H9 (cell line): ENCODE data around the gene SPOCK3. TPM values are rescaled to one million over a fixed set of nuclear protein-coding genes. Genes with fewer than 3 reads are reported as not detected.

Experiments used
- DNase-seq: peaks from one replicate; pipeline ENCODE4 v3.0.0-alpha.2; 2017
- H2AFZ ChIP-seq: one replicate; pipeline ENCODE4 v1.6.1; 2013; ENCODE audit warnings: mild to moderate bottlenecking, low read length, control low read depth, moderate library complexity
- H2AK5ac ChIP-seq: 2 replicates; pipeline ENCODE4 v1.6.1; 2013; ENCODE audit warnings: low read length, control low read depth, mixed read lengths; ENCODE audit not compliant: insufficient read length
- H2BK120ac ChIP-seq: one replicate; pipeline ENCODE4 v1.6.1; 2013; ENCODE audit warnings: low read depth, mild to moderate bottlenecking, low read length, control low read depth, inconsistent platforms; ENCODE audit not compliant: poor library complexity, severe bottlenecking
- H2BK12ac ChIP-seq: 2 replicates; pipeline ENCODE4 v1.6.1; 2013; ENCODE audit warnings: low read length, control low read depth, mixed read lengths, low read depth; ENCODE audit not compliant: insufficient read length
- H2BK15ac ChIP-seq: 2 replicates; pipeline ENCODE4 v1.6.1; 2013; ENCODE audit warnings: low read depth, low read length, control low read depth
- H2BK20ac ChIP-seq: one replicate; pipeline ENCODE4 v1.6.1; 2013; ENCODE audit warnings: low read depth, mild to moderate bottlenecking, low read length, control low read depth, inconsistent platforms; ENCODE audit not compliant: poor library complexity, severe bottlenecking
- H2BK5ac ChIP-seq: 2 replicates; pipeline ENCODE4 v1.6.1; 2013; ENCODE audit warnings: low read length, control low read depth, mixed read lengths; ENCODE audit not compliant: insufficient read length
- H3K14ac ChIP-seq: 2 replicates; pipeline ENCODE4 v1.6.1; 2013; ENCODE audit warnings: low read length, control low read depth; ENCODE audit not compliant: insufficient read depth
- H3K18ac ChIP-seq: 2 replicates; pipeline ENCODE4 v1.6.1; 2013; ENCODE audit warnings: low read depth, mild to moderate bottlenecking, mixed read lengths, low read length, control low read depth; ENCODE audit not compliant: insufficient read length
- H3K23ac ChIP-seq: 2 replicates; pipeline ENCODE4 v1.6.1; 2013; ENCODE audit warnings: low read length, control low read depth, mixed read lengths, low read depth; ENCODE audit not compliant: insufficient read length
- H3K23me2 ChIP-seq: 2 replicates; pipeline ENCODE4 v1.6.1; 2013; ENCODE audit warnings: low read depth, mild to moderate bottlenecking, mixed read lengths, low read length, control low read depth; ENCODE audit not compliant: insufficient read length, poor library complexity, severe bottlenecking
- H3K27ac ChIP-seq: 2 replicates; pipeline ENCODE4 v1.5.1; 2013; ENCODE audit warnings: low read length, control low read depth, mixed read lengths, low read depth; ENCODE audit not compliant: insufficient read length
- H3K27me3 ChIP-seq: 2 replicates; pipeline ENCODE4 v1.6.1; 2013; ENCODE audit warnings: low read length, control low read depth, inconsistent platforms; ENCODE audit not compliant: insufficient read depth
- H3K4ac ChIP-seq: 2 replicates; pipeline ENCODE4 v1.6.1; 2013; ENCODE audit warnings: low read depth, mild to moderate bottlenecking, control low read depth, inconsistent platforms, low read length, moderate library complexity
- H3K4me1 ChIP-seq: 2 replicates; pipeline ENCODE4 v1.6.1; 2013; ENCODE audit warnings: low read length, control low read depth, inconsistent platforms; ENCODE audit not compliant: insufficient read depth
- H3K4me2 ChIP-seq: 2 replicates; pipeline ENCODE4 v1.6.1; 2013; ENCODE audit warnings: low read length, control low read depth, mixed read lengths; ENCODE audit not compliant: insufficient read length, insufficient read depth
- H3K56ac ChIP-seq: 2 replicates; pipeline ENCODE4 v1.6.1; 2013; ENCODE audit warnings: low read depth, mild to moderate bottlenecking, mixed read lengths, low read length, control low read depth; ENCODE audit not compliant: insufficient read length
- H3K79me1 ChIP-seq: 2 replicates; pipeline ENCODE4 v1.6.1; 2013; ENCODE audit warnings: low read depth, mild to moderate bottlenecking, moderate library complexity, low read length, control low read depth, inconsistent platforms; ENCODE audit not compliant: insufficient read depth, poor library complexity, severe bottlenecking
- H3K79me2 ChIP-seq: 2 replicates; pipeline ENCODE4 v1.6.1; 2013; ENCODE audit warnings: low read length, control low read depth, inconsistent platforms; ENCODE audit not compliant: insufficient read depth
- H3K9ac ChIP-seq: 2 replicates; pipeline ENCODE4 v1.6.1; 2013; ENCODE audit warnings: low read length, control low read depth, mixed read lengths; ENCODE audit not compliant: insufficient read length; ENCODE audit errors: extremely low read depth
- H3K9me3 ChIP-seq: one replicate; pipeline ENCODE4 v1.6.1; 2013; ENCODE audit warnings: low read depth, low read length, inconsistent platforms; ENCODE audit not compliant: control insufficient read depth
- H3T11ph ChIP-seq: one replicate; pipeline ENCODE4 v1.6.1; 2013; ENCODE audit warnings: mild to moderate bottlenecking, low read length, control low read depth, inconsistent platforms
- H4K20me1 ChIP-seq: one replicate; pipeline ENCODE4 v1.6.1; 2013; ENCODE audit not compliant: control insufficient read depth, insufficient read length, insufficient read depth
- H4K5ac ChIP-seq: 2 replicates; pipeline ENCODE4 v1.6.1; 2013; ENCODE audit warnings: low read depth, mild to moderate bottlenecking, mixed read lengths, low read length, control low read depth; ENCODE audit not compliant: insufficient read length
- H4K8ac ChIP-seq: replicated peaks from 2 replicates; pipeline ENCODE4 v1.6.1; 2013; ENCODE audit warnings: low read length, control low read depth, mixed read lengths, low read depth; ENCODE audit not compliant: insufficient read length
- H4K91ac ChIP-seq: 2 replicates; pipeline ENCODE4 v1.6.1; 2013; ENCODE audit warnings: low read depth, mild to moderate bottlenecking, moderate library complexity, mixed read lengths, low read length, control low read depth; ENCODE audit not compliant: insufficient read length
- H3K27ac Mint-ChIP-seq, 3 experiments: 2 replicates in 2 of 3; 3 replicates in 1 of 3; pipeline ENCODE4 v1.8.0; 2020 to 2021; ENCODE audit warnings: mixed read lengths in 3 of 3, mild to moderate bottlenecking in 1 of 3, moderate library complexity in 1 of 3
- H3K27me3 Mint-ChIP-seq: 2 replicates; pipeline ENCODE4 v1.8.0; 2021; ENCODE audit warnings: low read depth, mild to moderate bottlenecking, moderate library complexity, mixed read lengths
- H3K36me3 Mint-ChIP-seq, 3 experiments: 2 replicates in 2 of 3; 3 replicates in 1 of 3; pipeline ENCODE4 v1.8.0; 2020 to 2021; ENCODE audit warnings: low read depth in 3 of 3, mixed read lengths in 3 of 3; ENCODE audit not compliant: insufficient read depth in 1 of 3
- H3K4me1 Mint-ChIP-seq, 2 experiments: 2 replicates each; pipeline ENCODE4 v1.8.0; 2020; ENCODE audit warnings: mixed read lengths in 2 of 2
- H3K4me3 Mint-ChIP-seq, 2 experiments: 2 replicates in 1 of 2; 3 replicates in 1 of 2; pipeline ENCODE4 v1.8.0; 2020 to 2021; ENCODE audit warnings: mild to moderate bottlenecking in 2 of 2, mixed read lengths in 2 of 2, moderate library complexity in 1 of 2
- H3K9me3 Mint-ChIP-seq, 2 experiments: 2 replicates in 1 of 2; 3 replicates in 1 of 2; pipeline ENCODE4 v1.8.0; 2020; ENCODE audit warnings: mild to moderate bottlenecking in 2 of 2, mixed read lengths in 2 of 2, moderate library complexity in 1 of 2
- CTCF ChIP-seq: fragments of 200-600 bp; sonication (generic); conservative IDR thresholded peaks from 3 replicates; pipeline ENCODE4 v1.8.0; 2021; ENCODE audit warnings: antibody characterized with exemption, mild to moderate bottlenecking
- WGBS: extraction: QIAGEN DNeasy Blood & Tissue Kit; methylation state at CpG from one replicate; pipeline ENCODE4 v1.1.7; 2013; ENCODE audit warnings: missing lambda C conversion rate, low lambda C conversion rate, mixed read lengths; ENCODE audit not compliant: insufficient read length; ENCODE audit errors: extremely low coverage; 5-methylcytosine and 5-hydroxymethylcytosine counted together
- total RNA-seq: library from RNA; stranded (reverse); gene quantifications from 2 replicates; pipeline ENCODE4 v1.2.1, GENCODE V29; 2021

Gene SPOCK3
- total RNA-seq, 1 experiment from 2014 or later, result 0.28 TPM

GRCh38 chr4:167168611-167169010 lies 65.7 kb downstream of the SPOCK3 start:
- no peaks in the 10 kb centered on the region for H4K20me1 ChIP-seq
- Mint-ChIP-seq H3K36me3 (no peaks in the 10 kb centered on the region; a peak in 1 of 7 replicates), H3K4me3 (no peak overlapping the region; a peak in 1 of 5 replicates), H3K4me1 (peaks cover 0 to 8% of the 10 kb centered on the region in 2 experiments; a peak in 1 of 4 replicates), H3K27me3 (no peaks in the 10 kb centered on the region), H3K9me3 (no peaks in the 10 kb centered on the region), H3K27ac (no peak overlapping the region)
- no peak overlapping the region for H4K5ac ChIP-seq
- no peak overlapping the region for H2BK120ac ChIP-seq
- WGBS, result no CpG with 5 or more reads among the region's 2 CpGs
- no peaks in the 10 kb centered on the region for H3K79me2 ChIP-seq
- no peak overlapping the region for H3K18ac ChIP-seq
- H3K4ac ChIP-seq, result no peak overlapping the region
- no peak for TF ChIP-seq CTCF
- no peaks in the 10 kb centered on the region for H3K23me2 ChIP-seq
- H3K23ac ChIP-seq, result no peak overlapping the region
- H3K14ac ChIP-seq, result no peak overlapping the region
- H3T11ph ChIP-seq, result no peak overlapping the region
- no peak overlapping the region for H3K9ac ChIP-seq
- no peaks in the 10 kb centered on the region for H3K27me3 ChIP-seq
- H4K8ac ChIP-seq, result no peak overlapping the region
- DNase-seq, result no peak
- no peak overlapping the region for H2BK20ac ChIP-seq
- H3K4me1 ChIP-seq, result no peaks in the 10 kb centered on the region
- no peak overlapping the region for H3K56ac ChIP-seq
- H2BK15ac ChIP-seq, result no peak overlapping the region
- H4K91ac ChIP-seq, result no peak overlapping the region
- H3K79me1 ChIP-seq, result no peaks in the 10 kb centered on the region
- no peak overlapping the region for H3K4me2 ChIP-seq
- H2BK12ac ChIP-seq, result no peak overlapping the region
- no peak overlapping the region for H2BK5ac ChIP-seq
- H3K27ac ChIP-seq, result no peak overlapping the region
- no peak overlapping the region for H2AFZ ChIP-seq
- no peaks in the 10 kb centered on the region for H3K9me3 ChIP-seq
- no peak overlapping the region for H2AK5ac ChIP-seq
